Calu3 (cell line): Measurements from ENCODE around the gene GJE1. TPM values are rescaled to one million over a fixed set of nuclear protein-coding genes. Genes with fewer than 3 reads are reported as not detected.
"Not testable (repeated sequence)": the region's sequence is repeated elsewhere in the genome, so short reads cannot be mapped to it uniquely, and the experiment has no call there.

Experiments
- BruUV-seq: library from RNA; stranded (reverse); fragments of 400-500 nt; replicated peaks from 2 replicates; lab custom pipeline; 2021; lab: Mats Ljungman, UMichigan
- CTCF ChIA-PET: fragments of 300-600 bp; sonication (Branson Sonifier 250); formaldehyde crosslinking; loops from one replicate; lab custom pipeline; 2022; ENCODE audit warnings: antibody characterized with exemption; lab: Charles Lee
- DNase-seq: peaks from one replicate; pipeline ENCODE4 v3.0.0; 2022
- H3K27ac Mint-ChIP-seq: one replicate; pipeline ENCODE4 v1.8.0; 2022; ENCODE audit warnings: mixed read lengths; ENCODE audit not compliant: unreplicated experiment
- H3K27me3 Mint-ChIP-seq: one replicate; pipeline ENCODE4 v1.8.0; 2022; ENCODE audit warnings: mixed read lengths; ENCODE audit not compliant: unreplicated experiment
- H3K36me3 Mint-ChIP-seq: one replicate; pipeline ENCODE4 v1.8.0; 2022; ENCODE audit warnings: mild to moderate bottlenecking, moderate library complexity, mixed read lengths; ENCODE audit not compliant: insufficient read depth, unreplicated experiment
- H3K4me1 Mint-ChIP-seq: one replicate; pipeline ENCODE4 v1.8.0; 2022; ENCODE audit warnings: mild to moderate bottlenecking, low read depth, mixed read lengths; ENCODE audit not compliant: unreplicated experiment
- H3K4me3 Mint-ChIP-seq: one replicate; pipeline ENCODE4 v1.8.0; 2022; ENCODE audit warnings: mild to moderate bottlenecking, low read depth, moderate library complexity, mixed read lengths; ENCODE audit not compliant: unreplicated experiment
- H3K9me3 Mint-ChIP-seq: one replicate; pipeline ENCODE4 v1.8.0; 2022; ENCODE audit warnings: low read depth, mixed read lengths; ENCODE audit not compliant: unreplicated experiment
- intact Hi-C: fragments of 100-400 bp; cut with micrococcal nuclease; formaldehyde crosslinking; loops from one replicate; pipeline ENCODE4 v1.10.0; 2022; ENCODE audit not compliant: unreplicated experiment
- total RNA-seq: library from RNA; stranded (reverse); gene quantifications from 2 replicates; pipeline ENCODE4 v1.2.3, GENCODE V29; 2022
- TF ChIP-seq, protein P1 (sequence below): fragments of 200-600 bp; IDR thresholded peaks from one replicate; pipeline ENCODE4 v1.8.0; 2022; ENCODE audit warnings: antibody characterized with exemption; ENCODE audit not compliant: unreplicated experiment

The GJE1 gene
- total RNA-seq, 1 experiment from 2014 or later: not detected

DNA sequence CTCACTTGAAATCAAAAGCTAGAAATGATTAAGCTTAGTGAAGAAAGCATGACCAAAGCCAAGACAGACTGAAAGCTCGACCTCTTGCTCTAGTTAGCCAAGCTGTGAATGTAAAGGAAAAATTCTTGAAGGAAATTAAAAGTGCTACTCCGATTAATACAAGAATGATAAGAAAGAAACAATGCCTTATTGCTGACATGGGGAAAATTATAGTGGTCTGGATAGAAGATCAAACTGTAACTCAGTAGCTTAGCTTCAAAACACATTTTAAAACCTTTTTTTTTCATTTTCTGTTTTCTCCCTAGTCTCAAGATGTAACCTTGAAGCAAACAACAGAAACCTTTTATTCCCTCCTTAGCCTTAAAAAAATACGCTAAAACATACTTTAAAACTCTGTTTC lies 11.4 kb upstream of the GJE1 start:
- Mint-ChIP-seq H3K27ac (no peak overlapping the region), H3K4me1 (no peaks in the 10 kb centered on the region), H3K9me3 (no peaks in the 10 kb centered on the region), H3K4me3 (no peak overlapping the region), H3K27me3 (no peaks in the 10 kb centered on the region), H3K36me3 (no peaks in the 10 kb centered on the region)
- TF ChIP-seq, protein P1, sequence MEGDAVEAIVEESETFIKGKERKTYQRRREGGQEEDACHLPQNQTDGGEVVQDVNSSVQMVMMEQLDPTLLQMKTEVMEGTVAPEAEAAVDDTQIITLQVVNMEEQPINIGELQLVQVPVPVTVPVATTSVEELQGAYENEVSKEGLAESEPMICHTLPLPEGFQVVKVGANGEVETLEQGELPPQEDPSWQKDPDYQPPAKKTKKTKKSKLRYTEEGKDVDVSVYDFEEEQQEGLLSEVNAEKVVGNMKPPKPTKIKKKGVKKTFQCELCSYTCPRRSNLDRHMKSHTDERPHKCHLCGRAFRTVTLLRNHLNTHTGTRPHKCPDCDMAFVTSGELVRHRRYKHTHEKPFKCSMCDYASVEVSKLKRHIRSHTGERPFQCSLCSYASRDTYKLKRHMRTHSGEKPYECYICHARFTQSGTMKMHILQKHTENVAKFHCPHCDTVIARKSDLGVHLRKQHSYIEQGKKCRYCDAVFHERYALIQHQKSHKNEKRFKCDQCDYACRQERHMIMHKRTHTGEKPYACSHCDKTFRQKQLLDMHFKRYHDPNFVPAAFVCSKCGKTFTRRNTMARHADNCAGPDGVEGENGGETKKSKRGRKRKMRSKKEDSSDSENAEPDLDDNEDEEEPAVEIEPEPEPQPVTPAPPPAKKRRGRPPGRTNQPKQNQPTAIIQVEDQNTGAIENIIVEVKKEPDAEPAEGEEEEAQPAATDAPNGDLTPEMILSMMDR: no peak
- DNase-seq: no peak
- BruUV-seq: no TSS peak
- intact Hi-C loops: no loop called here
- CTCF ChIA-PET: interaction anchor here (0.6 kb wide), 1 partner anchor 763 kb away, joined by 3 read pairs; no protein-coding TSS in a partner anchor

DNA sequence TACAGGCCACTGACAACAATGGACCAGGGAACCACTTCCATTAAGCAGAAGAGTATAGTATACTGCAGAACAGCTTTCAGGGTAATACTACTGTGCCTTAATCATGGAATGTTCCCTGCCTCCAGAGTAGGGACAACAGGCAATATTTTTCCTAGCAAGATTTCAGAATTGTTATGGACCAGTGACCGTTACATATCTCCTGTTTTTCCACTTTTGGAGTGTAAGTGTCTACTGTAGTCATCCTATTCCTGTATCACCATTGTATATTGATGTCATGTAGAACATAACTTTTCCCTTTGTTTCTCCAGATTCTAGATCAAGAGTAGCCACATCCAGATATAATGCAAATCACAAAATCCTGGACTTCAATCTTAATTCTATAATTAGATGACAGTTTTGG lies 1.9 kb upstream of the GJE1 start:
- H3K4me3 Mint-ChIP-seq: no peak overlapping the region
- H3K9me3 Mint-ChIP-seq: no peaks in the 10 kb centered on the region
- CTCF ChIA-PET: interaction anchor here (0.6 kb wide), 1 partner anchor 453 kb away, joined by 3 read pairs; no protein-coding TSS in a partner anchor
- DNase-seq: no peak
- H3K4me1 Mint-ChIP-seq: no peaks in the 10 kb centered on the region
- TF ChIP-seq, protein P1: no peak
- intact Hi-C loops: no loop called here
- H3K27ac Mint-ChIP-seq: no peak overlapping the region
- H3K27me3 Mint-ChIP-seq: no peaks in the 10 kb centered on the region
- no peaks in the 10 kb centered on the region for H3K36me3 Mint-ChIP-seq
- BruUV-seq: no TSS peak

DNA sequence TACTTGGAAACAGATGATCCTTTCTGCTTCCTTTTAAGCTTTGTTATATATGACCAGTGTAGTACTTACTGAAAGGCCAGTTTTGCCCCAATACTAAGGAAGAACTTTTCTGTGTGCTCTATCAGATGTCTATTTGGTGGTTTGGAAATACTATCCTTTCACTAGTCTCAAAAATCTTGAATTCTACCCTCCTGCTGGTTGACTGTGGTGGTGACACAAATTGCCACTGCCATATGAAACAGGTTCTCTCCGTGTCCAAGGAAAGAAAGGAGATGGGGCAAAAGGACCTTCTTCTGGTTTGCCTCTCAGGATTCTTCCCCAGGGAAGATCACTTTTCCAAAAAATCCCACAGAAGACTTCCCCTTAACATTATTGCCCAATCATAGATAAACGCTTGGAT lies 6.2 kb downstream of the GJE1 start:
- no peaks in the 10 kb centered on the region for H3K27me3 Mint-ChIP-seq
- no peaks in the 10 kb centered on the region for H3K9me3 Mint-ChIP-seq
- H3K27ac Mint-ChIP-seq: no peak overlapping the region
- no TSS peak for BruUV-seq
- DNase-seq: no peak
- H3K36me3 Mint-ChIP-seq: no peaks in the 10 kb centered on the region
- intact Hi-C loops: no loop called here
- CTCF ChIA-PET: no interaction called here
- no peaks in the 10 kb centered on the region for H3K4me1 Mint-ChIP-seq
- TF ChIP-seq, protein P1: no peak
- H3K4me3 Mint-ChIP-seq: no peak overlapping the region

DNA sequence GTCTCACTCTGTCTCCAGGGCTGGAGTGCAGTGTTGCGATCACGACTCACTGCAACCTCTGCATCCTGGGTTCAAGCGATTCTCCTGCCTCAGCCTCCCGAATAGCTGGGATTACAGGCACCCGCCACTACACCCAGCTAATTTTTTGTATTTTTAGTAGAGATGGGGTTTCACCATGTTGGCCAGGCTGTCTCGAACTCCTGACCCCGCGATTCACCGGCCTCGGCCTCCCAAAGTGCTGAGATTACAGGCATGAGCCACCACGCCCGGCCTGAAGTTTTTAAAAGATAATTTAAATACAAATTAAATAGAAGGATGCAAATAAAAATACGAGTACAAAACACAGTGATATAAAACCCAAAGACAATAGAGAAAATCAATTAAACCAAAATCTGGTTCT lies 8.8 kb downstream of the GJE1 start:
- intact Hi-C loops, H3K36me3 Mint-ChIP-seq, H3K4me1 Mint-ChIP-seq, H3K27me3 Mint-ChIP-seq, CTCF ChIA-PET, BruUV-seq, H3K4me3 Mint-ChIP-seq, H3K9me3 Mint-ChIP-seq, DNase-seq, H3K27ac Mint-ChIP-seq: not testable (repeated sequence)
